COLO668 (cell line): ENCODE measurements around the gene WFDC2.
A peak's percentile ranks its signal among the peaks of the same experiment; 100 is the strongest.

ENCODE experiments used
- DNase-seq: peaks from one replicate; lab custom pipeline; 2025; ENCODE audit not compliant: unreplicated experiment; lab: John Stamatoyannopoulos, UW

Gene WFDC2

GRCh38 chr20:45469336-45470261 lies at the start of gene WFDC2:
Gene WFDC2 (plus strand): TSS chr20:45469753. CDS start chr20:45469782, 29 bp downstream.
- peak; percentile 86 for DNase-seq

GRCh38 chr20:45420125-45420524 lies 49.4 kb upstream of the WFDC2 start:
- DNase-seq = no peak

- DNase-seq = no peak
Observed at GRCh38 chr20:45423700-45424099, 45.9 kb upstream of the WFDC2 start.

GRCh38 chr20:45425561-45425960 lies 44.0 kb upstream of the WFDC2 start:
- DNase-seq = no peak

GRCh38 chr20:45426320-45427016 lies 43.1 kb upstream of the WFDC2 start:
- no peak for DNase-seq

- no peak for DNase-seq
Observed at GRCh38 chr20:45427236-45428149, 42.1 kb upstream of the WFDC2 start.

- no peak for DNase-seq
Observed at GRCh38 chr20:45429618-45430017, 39.9 kb upstream of the WFDC2 start.

GRCh38 chr20:45432294-45432693 lies 37.3 kb upstream of the WFDC2 start:
- no peak for DNase-seq

- no peak for DNase-seq
Observed at GRCh38 chr20:45433316-45433715, 36.2 kb upstream of the WFDC2 start.

- DNase-seq = no peak
Observed at GRCh38 chr20:45433976-45434375, 35.6 kb upstream of the WFDC2 start.

- peak; percentile 89 for DNase-seq
Observed at GRCh38 chr20:45436732-45437485, 32.6 kb upstream of the WFDC2 start.

GRCh38 chr20:45440424-45440823 lies 29.1 kb upstream of the WFDC2 start:
- DNase-seq = no peak

- DNase-seq = no peak
Observed at GRCh38 chr20:45440891-45441685, 28.5 kb upstream of the WFDC2 start.

GRCh38 chr20:45441746-45442145 lies 27.8 kb upstream of the WFDC2 start:
- no peak for DNase-seq

GRCh38 chr20:45444050-45444449 lies 25.5 kb upstream of the WFDC2 start:
- DNase-seq = no peak

GRCh38 chr20:45445805-45446562 lies 23.6 kb upstream of the WFDC2 start:
- DNase-seq = peak; percentile 55

- peak; percentile 42 for DNase-seq
Observed at GRCh38 chr20:45448270-45448669, 21.3 kb upstream of the WFDC2 start.

- no peak for DNase-seq
Observed at GRCh38 chr20:45449528-45449927, 20.0 kb upstream of the WFDC2 start.
